ENCODE data around the gene PKN1.
"Not testable (repeated sequence)": the region's sequence is repeated elsewhere in the genome, so short reads cannot be mapped to it uniquely, and the experiment has no call there.

The PKN1 gene

DNA sequence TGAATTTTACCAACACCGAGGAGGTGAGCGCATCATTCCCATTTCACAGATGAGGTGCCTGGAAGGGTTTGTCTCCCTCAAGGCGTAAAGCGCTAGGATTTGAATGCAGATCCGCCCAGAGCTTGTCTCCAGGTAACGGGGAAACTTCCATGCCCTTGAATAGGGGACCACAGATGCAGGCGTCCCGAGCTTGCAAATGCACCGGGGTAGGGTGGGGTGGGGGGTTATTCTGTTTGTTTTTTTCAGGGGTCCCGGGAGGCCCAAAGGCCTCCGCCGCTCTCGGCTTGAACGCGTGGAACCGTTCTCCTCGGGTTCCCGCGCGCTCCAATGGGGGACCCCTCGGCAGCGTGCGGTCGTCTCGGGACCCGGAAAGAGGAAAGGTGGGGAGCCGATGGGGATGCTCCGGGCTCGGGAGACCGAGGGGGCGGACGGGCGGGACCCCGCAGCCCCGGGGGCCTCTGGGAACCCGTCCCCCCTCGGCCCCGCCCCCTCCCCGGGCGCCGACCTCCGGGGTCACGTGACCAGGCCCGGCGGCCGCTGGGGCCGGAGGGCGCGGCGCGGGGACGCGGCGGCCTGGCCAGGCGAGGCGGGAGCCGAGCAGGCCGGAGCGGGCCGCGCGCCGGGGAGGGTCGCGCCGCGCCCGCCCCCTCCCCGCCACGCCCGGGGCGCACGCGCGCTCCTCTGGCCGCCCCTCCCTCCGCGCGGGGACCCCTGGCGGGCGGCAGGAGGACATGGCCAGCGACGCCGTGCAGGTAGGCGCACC, at the start of gene PKN1:
Gene PKN1 (plus strand): TSS at position 516 of the 763 bp plus-strand sequence. CDS start 216 bp downstream, at position 732.
- DNase-seq (ENCODE audit: low read depth) = no peak

DNA sequence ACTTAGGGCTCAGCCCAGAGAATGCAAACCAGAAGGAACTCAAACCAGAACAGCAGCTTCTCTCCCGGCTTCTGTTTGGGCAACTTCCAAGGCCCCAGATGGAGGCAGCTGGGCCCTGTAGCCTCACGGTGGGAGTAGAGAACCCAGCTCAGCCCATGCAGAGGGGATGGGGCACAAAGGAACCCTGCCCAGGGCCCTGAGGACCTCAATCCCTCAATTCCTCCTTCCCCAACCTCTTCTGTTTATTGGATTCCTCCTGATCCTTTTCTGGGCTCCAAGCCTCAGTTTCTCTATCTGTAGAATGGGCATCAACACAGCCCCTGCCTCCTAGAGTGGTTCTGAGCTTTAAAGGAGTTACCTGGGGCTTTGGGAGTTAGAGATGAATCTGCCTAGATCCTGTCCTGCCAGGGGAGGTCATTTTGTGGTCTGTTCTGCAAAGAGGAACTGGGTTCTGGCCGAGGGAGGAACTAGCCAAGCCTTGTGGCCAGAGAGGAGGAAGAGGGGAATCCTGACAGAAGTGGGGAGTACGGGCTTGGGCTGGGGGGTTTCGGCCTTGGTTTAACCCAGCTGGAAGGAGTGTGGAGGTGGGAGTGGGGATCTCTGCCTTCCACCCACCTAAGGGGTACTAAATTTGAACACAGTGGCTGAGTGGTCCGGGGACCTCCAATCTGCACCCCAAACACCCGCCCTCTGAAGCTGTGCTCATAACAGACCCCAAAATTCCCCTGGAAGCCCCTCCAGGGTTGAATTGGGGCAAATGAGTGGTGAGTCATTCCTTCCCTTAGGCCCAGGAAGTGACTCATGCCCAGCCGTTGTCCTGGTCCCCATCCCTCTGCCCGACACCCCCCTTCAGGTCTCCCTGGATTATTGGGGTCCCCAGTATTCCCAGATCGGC, 49.2 kb upstream of the PKN1 start:
- no peak for DNase-seq (ENCODE audit: low read depth)

DNA sequence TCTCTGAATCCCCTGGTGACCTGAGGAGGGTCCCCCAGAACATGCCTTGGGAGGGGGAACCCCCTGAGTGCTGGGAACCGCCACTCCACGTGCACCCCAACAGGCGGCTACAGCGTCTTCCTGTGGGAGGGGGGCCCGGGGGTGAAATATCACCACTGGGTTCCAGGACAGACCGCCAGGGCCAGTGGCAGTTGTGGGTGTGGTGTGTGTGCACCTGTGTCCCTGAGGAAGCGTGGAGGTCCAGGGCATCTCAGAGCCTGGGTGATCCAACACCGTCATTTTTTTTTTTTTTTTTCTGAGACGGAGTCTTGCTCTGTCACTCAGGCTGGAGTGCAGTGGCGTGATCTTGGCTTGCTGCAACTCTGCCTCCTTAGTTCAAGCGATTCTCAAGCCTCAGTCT, 47.6 kb upstream of the PKN1 start:
- DNase-seq (ENCODE audit: low read depth) = no peak

DNA sequence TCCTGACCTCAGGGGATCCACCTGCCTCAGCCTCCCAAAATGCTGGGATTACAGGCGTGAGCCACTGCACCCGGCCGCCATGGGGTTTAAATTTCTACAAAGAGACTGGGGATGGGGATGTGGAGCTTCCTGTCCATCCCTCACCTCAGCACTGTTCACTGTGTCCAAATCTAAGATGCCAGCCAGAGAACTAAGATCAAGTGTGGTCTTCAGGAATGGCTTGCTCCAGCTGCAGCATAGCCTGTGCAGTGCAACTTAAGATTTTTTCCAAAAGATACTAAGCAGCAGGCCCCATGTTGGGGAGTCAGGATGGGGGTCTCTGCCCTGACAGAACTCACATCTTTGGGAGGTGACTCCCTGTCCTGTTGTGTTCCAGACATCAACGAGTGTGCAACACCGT, 42.6 kb upstream of the PKN1 start:
- DNase-seq (ENCODE audit: low read depth) = no peak

DNA sequence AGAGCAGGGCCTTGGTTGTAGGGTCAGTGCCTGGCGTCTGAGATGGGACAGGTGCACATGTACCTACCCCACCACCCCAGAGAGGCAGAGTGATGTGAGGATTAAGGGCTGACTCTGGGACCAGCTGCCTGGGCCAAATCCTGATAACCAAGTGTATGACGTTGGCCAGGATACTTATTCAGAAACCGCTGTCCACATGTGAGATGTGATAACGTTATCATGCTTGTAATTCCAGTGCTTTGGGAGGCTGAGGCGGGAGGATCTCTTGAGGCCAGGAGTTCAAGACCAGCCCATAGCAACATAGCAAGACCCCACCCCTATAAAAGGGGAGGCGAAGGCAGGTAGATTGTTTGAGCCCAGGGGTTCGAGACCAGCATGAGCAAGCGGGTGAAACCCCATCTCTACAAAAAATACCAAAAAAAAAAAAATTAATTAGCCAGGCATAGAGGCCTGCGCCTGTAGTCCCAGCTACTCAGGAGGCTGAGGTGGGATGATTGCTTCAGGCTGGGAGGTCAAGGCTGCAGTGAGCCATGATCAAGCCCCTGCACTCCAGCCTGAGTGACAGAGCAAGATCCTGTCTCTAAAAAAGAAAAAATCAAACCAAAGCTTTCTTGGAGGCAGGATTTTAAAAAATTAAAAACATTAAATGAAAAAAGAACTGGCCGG, 41.8 kb upstream of the PKN1 start:
- DNase-seq (ENCODE audit: low read depth) = no peak

DNA sequence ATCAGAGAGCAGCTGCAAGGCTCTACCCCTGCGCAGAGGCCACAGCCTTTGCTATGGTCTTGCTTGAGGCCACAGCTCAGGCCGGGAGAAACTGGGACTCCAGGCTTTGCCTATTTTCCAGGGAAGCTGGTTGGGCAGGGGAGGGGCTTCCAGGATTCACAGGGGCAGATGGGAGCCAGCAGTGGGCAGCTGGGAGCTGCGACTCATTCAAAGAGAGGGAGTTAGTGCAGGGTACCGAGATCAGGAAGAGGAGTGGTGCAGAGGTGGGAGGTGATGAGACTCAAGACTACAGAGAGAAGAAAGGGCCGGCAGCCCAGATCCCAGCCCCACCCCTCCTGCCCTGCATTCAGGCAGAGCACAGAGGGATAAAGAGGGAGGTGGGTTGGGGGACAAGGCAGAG, 39.8 kb upstream of the PKN1 start:
- no peak for DNase-seq (ENCODE audit: low read depth)

DNA sequence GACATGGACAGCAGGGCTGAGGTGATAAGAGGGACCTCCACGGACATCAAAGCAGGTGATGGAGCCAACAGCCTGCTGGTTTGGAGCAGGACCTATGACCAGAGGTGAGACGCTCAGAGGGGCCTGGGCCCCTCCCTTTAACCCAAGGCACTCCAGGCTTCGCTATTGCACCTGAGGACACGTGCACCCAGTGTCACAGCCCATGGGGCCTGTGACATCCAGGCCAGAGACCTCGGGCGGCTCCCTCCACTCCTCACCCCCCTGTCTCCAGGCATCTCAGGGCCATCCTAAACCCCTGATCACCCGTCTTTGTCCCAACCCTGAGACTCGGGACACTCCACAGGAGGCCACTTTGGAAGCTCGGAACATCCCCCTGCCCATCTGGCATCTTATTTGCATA, 38.9 kb upstream of the PKN1 start:
- DNase-seq (ENCODE audit: low read depth) = no peak

DNA sequence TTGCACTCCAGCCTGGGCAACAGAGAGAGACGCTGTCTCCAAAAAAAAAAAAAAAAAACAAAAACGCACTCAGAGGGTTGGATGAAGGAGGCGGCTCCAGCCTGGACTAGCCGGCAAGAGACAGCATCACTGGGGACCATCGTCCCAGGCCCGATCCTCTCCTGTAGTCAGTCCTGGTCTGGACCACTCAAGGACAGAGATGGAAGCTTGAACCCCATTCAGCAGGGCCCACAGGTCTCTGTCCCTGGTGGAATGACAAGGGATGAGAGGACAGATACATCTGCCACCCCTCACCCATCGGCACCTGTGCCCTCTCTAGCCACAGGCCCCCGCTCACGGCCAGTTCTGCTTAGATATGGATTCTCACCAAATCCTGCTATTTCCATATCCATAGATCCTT, 37.8 kb upstream of the PKN1 start:
- DNase-seq (ENCODE audit: low read depth) = no peak

DNA sequence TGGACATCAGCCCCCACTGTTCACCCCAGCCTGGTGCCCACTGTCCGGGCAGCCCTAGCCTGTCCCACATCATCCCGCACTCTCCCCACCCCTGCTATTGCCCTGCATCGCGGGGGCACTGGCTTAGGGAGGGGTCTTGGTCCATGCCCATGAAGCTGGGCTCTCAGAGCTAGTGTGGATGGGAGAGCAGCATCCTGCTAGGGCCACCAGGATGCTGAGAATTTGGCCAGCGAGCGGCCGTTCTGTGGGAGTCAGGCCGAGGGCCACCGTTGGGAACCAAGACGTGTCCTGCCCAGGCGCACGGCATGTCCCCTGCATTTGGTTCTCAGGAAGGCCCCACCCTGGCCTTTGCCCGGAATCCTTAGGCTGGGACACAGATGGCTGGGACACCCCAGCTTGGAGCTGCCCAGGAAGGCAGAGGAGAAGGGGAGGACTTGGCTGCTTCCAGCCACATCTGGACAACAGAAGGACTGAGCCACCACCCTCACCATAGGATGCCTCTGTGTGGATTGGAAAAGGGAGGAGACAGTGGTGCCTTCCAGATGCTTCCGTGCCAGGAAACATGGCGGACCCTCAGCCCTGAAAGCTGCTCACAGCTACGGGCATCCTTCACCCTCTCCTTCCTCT, 37.3 kb upstream of the PKN1 start:
- no peak for DNase-seq (ENCODE audit: low read depth)

DNA sequence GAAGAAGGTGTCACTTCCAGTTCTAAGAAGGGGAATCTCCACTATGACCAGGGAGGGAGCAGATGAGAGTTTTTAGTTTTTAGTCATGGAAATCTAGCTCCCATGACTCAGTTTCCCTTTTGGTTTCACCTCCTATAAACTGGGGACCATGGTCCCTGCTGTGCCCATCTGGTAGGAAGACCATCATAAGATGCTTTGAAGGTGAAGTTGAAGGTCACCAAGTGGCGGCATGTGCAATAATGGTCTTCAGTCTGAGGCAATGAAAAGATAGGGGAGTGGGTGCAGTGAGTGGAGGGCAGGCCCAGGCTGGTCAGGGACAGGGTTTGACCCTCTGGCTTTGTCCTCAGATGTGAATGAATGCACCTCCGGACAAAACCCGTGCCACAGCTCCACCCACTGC, 36.4 kb upstream of the PKN1 start:
- DNase-seq (ENCODE audit: low read depth) = not testable (repeated sequence)

DNA sequence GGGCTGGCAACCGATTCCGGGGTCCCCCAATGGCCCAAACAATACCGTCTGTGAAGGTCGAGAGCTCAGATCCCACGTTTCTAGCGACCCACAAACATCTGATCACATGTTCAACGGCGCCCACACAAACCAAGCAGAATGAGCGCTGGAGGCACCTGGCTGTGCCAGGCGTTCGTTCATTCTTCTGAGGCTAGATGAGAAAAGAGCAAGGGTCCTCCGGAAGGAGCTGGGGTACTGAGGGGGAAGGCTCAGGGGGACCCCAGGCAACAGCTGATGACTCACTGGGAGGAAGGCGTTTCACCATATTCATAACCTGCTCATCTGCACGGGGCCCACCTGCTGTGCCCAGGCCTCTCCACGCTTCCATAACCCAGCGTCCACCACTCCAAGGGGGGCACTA, 35.9 kb upstream of the PKN1 start:
- DNase-seq (ENCODE audit: low read depth) = not testable (repeated sequence)

DNA sequence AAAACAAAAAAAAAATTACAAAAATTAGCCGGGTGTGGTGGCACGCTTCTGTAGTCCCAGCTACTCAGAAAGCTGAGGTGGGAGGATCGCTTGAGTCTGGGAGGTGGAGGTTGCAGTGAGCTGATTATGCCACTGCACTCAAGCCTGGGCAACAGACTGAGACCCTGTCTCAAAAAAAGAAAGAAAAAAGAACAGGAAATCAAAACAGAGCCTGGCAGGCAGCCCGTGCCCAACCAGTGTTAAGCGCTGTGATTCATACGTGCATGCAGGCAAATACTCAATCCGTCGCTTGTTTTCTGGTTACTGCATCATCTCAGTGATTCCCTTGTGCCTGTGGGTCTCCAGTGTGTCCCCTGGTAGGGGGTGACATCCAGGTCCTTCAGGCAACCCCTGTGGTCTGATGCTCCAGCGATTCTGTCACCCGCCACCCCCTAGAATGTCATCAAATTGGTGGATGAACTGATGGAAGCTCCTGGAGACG, 32.1 kb upstream of the PKN1 start:
- no peak for DNase-seq (ENCODE audit: low read depth)

DNA sequence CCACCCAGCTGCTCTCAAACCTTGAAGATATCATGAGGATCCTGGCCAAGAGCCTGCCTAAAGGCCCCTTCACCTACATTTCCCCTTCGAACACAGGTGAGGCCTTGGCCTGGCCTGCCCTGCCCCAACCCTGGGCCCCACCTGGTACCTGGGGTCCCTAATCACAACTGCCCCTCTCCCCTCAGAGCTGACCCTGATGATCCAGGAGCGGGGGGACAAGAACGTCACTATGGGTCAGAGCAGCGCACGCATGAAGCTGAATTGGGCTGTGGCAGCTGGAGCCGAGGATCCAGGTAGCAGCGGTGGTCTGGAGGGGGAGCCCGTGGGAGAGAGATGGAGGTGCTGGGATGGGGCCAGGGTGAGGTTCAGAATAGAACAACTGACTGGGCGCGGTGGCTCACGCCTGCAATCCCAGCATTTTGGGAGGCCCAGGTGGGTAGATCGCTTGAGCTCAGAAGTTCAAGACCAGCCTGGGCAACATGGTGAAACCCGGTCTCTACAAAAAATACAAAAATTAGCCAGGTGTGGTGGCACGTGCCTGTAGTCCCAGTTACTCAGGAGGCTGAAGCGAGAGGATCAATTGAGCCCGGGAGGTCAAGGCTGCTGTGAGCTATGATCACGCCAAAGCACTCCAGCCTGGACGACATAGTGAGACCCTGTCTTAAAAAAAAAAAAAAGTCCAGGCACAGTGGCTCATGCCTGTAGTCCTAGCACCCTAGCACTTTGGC, 31.5 kb upstream of the PKN1 start:
- no peak for DNase-seq (ENCODE audit: low read depth)

DNA sequence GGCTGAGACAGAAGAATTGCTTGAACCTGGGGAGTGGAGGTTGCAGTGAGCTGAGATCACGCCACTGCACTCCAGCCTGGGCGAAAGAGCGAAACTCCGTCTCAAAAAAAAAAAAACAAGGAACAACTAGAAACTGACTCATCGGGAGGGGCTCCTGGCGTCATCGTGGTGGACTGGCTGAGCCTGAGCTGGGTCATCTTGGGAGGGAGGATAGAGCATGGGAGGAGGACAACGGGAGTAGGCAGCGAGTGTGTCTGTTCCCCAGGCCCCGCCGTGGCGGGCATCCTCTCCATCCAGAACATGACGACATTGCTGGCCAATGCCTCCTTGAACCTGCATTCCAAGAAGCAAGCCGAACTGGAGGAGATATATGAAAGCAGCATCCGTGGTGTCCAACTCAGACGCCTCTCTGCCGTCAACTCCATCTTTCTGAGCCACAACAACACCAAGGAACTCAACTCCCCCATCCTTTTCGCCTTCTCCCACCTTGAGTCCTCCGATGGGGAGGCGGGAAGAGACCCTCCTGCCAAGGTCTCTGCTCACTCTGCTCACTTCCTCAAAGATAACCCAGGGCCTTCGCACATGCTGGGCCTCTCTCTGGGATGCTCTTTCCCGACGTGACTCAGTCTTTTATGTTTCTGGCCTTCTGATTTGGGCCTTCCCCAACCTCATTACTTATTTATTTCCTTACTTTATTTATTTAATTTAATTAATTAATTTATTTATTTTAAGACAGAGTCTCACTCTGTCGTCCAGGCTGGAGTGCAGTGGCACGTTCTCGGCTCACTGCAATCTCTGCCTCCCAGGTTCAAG, 30.6 kb upstream of the PKN1 start:
- no peak for DNase-seq (ENCODE audit: low read depth)

DNA sequence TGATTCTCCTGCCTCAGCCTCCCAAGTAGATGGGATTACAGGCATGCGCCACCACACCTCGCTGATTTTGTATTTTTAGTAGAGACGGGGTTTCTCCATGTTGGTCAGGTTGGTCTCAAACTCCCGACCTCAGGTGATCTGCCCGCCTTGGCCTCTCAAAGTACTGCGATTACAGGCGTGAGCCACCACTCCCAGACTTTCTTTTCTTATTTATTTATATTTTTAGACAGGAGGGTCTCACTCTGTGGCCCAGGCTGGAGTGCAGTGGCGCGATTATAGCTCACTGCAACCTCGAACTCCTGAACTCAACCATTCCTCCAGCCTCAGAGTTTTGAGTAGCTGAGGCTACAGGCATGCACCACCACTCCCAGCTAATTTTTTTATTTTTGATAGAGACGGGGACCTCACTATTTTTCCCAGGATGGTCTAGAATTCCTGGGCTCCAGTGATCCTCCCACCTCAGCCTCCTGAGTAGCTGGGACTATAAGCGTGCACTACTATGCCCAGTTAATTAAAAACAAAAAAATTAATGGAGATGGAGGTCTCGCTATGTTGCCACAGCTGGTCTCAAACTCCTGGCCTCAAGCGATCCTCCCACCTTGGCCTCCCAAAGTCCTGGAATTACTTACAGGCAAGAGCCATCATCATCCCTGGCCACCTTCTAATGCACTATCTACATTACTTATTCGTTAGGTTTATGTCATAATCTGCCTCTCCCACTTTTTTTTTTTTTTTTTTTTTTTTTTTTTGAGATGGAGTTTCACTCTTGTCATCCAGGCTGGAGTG, 29.8 kb upstream of the PKN1 start:
- DNase-seq (ENCODE audit: low read depth) = not testable (repeated sequence)

DNA sequence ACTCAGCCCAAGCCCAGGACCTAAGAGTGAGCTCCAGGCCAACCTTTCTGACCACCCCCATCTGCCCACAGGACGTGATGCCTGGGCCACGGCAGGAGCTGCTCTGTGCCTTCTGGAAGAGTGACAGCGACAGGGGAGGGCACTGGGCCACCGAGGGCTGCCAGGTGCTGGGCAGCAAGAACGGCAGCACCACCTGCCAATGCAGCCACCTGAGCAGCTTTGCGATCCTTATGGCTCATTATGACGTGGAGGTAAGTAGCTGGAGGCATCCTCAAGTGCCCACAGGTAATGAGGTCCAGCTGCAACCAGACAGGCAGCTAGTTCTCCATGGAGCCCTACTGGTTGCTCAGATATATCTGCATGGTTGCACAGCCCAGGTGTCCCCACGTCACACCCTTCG, 28.8 kb upstream of the PKN1 start:
- no peak for DNase-seq (ENCODE audit: low read depth)

DNA sequence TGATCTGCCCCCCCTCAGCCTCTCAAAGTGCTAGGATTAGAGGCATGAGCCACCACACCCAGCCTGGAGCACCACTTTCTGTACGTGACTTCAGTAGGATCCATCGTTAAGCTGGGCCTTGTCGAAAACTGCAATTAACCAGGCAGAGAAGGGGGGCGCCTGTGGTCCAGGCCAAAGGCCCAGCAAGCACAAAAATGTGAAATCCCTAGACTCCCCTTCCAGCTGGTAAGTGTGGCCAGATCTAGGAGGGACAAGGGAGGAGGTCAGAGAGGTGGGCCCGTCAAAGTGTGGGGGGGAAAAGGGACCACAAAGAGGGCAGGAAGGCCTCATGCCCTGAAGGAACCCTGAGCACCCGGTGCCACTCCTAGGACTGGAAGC, 27.7 kb upstream of the PKN1 start:
- DNase-seq (ENCODE audit: low read depth) = no peak

DNA sequence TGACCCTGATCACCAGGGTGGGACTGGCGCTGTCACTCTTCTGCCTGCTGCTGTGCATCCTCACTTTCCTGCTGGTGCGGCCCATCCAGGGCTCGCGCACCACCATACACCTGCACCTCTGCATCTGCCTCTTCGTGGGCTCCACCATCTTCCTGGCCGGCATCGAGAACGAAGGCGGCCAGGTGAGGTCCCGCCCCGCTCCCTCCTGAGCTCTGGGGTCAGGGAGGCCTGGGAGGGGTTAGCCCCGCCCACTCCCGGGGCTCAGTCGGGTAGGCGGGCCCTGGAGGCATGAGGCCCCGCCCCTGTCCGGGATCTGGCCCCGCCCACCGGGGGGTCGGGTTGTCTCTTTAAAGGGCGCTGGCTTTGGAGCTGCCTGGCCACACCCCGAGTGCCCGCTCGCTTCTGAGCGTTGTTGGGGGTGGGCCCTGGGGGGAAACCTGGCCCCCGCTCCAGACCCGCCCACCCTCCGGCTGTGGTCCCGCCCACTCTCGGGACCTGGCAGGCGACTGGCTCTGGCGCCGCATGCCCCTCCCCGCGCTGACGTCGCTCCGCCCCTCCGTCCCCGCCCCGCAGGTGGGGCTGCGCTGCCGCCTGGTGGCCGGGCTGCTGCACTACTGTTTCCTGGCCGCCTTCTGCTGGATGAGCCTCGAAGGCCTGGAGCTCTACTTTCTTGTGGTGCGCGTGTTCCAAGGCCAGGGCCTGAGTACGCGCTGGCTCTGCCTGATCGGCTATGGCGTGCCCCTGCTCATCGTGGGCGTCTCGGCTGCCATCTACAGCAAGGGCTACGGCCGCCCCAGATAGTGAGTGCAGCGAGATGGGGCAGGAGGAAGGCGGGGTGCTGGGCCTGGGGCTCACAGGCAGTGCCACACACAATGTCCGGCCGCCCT, 27.1 kb upstream of the PKN1 start:
- DNase-seq (ENCODE audit: low read depth) = no peak
